ENCODE results near the gene RSPRY1.

DNA sequence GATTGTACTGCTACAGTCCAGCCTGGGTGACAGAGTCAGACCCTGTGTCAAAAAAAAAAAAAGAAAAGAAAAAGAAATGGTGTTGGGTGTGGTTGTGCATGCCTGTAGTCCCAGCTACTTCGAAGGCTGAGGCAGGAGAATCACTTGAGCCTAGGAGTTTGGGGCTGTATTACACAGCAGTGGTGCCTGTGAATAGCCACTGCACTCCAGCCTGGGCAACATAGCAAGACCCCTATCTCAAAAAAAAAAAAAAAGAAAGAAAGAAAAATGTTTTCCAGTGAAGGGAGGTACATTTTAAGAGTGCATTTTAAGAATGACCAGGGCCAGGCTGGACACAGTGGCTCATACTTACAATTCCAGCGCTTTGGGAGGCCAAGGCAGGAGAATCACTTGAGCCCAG lies 65.2 kb downstream of the RSPRY1 start:
- TF ChIP-seq JUND (IDR thresholded peaks at IDR 0.05; ENCODE audit: low read length) (no peak), POLR2A (IDR thresholded peaks at IDR 0.05; ENCODE audit: control extremely low read depth in 1 of 2, low read depth in 2 of 2, low read length in 2 of 2) (no peak), CEBPB (IDR thresholded peaks at IDR 0.05; ENCODE audit: low read depth, low read length) (no peak), KDM5A (IDR thresholded peaks at IDR 0.05; ENCODE audit: low read length) (no peak), RFX5 (IDR thresholded peaks at IDR 0.05; ENCODE audit: borderline replicate concordance, low read depth, low read length) (no peak), TCF12 (IDR thresholded peaks at IDR 0.05; ENCODE audit: low read depth, low read length) (no peak), HDAC2 (IDR thresholded peaks at IDR 0.05; ENCODE audit: borderline replicate concordance in 1 of 2, low read depth in 2 of 2, low read length in 2 of 2) (no peak), SP1 (IDR thresholded peaks at IDR 0.05; ENCODE audit: low read depth, low read length) (no peak), KDM1A (IDR thresholded peaks at IDR 0.05; ENCODE audit: borderline replicate concordance, low read length) (no peak), POLR2AphosphoS5 (IDR thresholded peaks at IDR 0.05; ENCODE audit: low read depth, low read length) (no peak)
- TF ChIP-seq, protein P1, sequence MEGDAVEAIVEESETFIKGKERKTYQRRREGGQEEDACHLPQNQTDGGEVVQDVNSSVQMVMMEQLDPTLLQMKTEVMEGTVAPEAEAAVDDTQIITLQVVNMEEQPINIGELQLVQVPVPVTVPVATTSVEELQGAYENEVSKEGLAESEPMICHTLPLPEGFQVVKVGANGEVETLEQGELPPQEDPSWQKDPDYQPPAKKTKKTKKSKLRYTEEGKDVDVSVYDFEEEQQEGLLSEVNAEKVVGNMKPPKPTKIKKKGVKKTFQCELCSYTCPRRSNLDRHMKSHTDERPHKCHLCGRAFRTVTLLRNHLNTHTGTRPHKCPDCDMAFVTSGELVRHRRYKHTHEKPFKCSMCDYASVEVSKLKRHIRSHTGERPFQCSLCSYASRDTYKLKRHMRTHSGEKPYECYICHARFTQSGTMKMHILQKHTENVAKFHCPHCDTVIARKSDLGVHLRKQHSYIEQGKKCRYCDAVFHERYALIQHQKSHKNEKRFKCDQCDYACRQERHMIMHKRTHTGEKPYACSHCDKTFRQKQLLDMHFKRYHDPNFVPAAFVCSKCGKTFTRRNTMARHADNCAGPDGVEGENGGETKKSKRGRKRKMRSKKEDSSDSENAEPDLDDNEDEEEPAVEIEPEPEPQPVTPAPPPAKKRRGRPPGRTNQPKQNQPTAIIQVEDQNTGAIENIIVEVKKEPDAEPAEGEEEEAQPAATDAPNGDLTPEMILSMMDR (IDR thresholded peaks at IDR 0.05; ENCODE audit: control extremely low read depth in 1 of 3, insufficient read depth in 1 of 3, low read depth in 1 of 3, low read length in 3 of 3) = no peak

Measured in H1 (cell line).